ENCODE data around the gene NEK7. TPM values are rescaled to one million over a fixed set of nuclear protein-coding genes. Genes with fewer than 3 reads are reported as not detected.

The NEK7 gene
- polyA plus RNA-seq, 1 donor (not counting 4 experiments of a cell fraction or from before 2014, with no cell fraction given), result 56.8 TPM

GRCh38 chr1:198211696-198212095 is 54.9 kb downstream of the NEK7 start:
- peaks cover 42% of the 10 kb centered on the region for H3K79me2 ChIP-seq (ENCODE audit: control insufficient read depth, insufficient read depth, low read length)
- TF ChIP-seq CTCF (optimal IDR thresholded peaks at IDR 0.05 in 1 of 3, IDR thresholded peaks at IDR 0.05 in 1 of 3, conservative IDR thresholded peaks at IDR 0.05 in 1 of 3; ENCODE audit: extremely low read depth in 1 of 3, insufficient read depth in 2 of 3, low read length in 3 of 3), result no peak
- no peak for TF ChIP-seq EZH2 (IDR thresholded peaks at IDR 0.05; ENCODE audit: low read length)
- peaks cover 1% of the 10 kb centered on the region for H3K9me3 ChIP-seq (ENCODE audit: control insufficient read depth, low read depth, low read length)
- no peak overlapping the region for H3K9ac ChIP-seq (ENCODE audit: control insufficient read depth, extremely low read depth, insufficient read depth, low read length)
- H3K9me1 ChIP-seq (ENCODE audit: control insufficient read depth, extremely low read depth, insufficient read depth, low read length), result no peaks in the 10 kb centered on the region
- DNase-seq (ENCODE audit: low read depth, low spot score), result no peak
- H3K4me1 ChIP-seq (ENCODE audit: control insufficient read depth, extremely low read depth, insufficient read depth, low read length), result peaks cover 9% of the 10 kb centered on the region
- H3K4me3 ChIP-seq (ENCODE audit: control insufficient read depth in 2 of 3, extremely low read depth in 1 of 3, insufficient read depth in 2 of 3, low read depth in 1 of 3, low read length in 3 of 3), result no peak overlapping the region
- H2AFZ ChIP-seq (ENCODE audit: control insufficient read depth, low read length), result no peak overlapping the region
- no peaks in the 10 kb centered on the region for H3K27me3 ChIP-seq (ENCODE audit: control insufficient read depth, extremely low read depth, insufficient read depth, low read length)
- H3K36me3 ChIP-seq (ENCODE audit: control insufficient read depth in 2 of 2, extremely low read depth in 1 of 2, insufficient read depth in 2 of 2, low read length in 2 of 2), result peaks cover 6 to 8% of the 10 kb centered on the region in 2 experiments
- H4K20me1 ChIP-seq (ENCODE audit: control insufficient read depth, extremely low read depth, insufficient read depth, low read length), result no peaks in the 10 kb centered on the region
- H3K4me2 ChIP-seq (ENCODE audit: control insufficient read depth, extremely low read depth, insufficient read depth, low read depth, low read length), result no peak overlapping the region
- FAIRE-seq, result no peak
- no peak overlapping the region for H3K27ac ChIP-seq (ENCODE audit: control insufficient read depth, insufficient read depth, low read length)
- dilution Hi-C loops (cut with MboI; ENCODE audit: extremely low pct_ligation_motif_present, low sequenced_read_pairs), result no loop called here

- Histone ChIP-seq H3K27ac (ENCODE audit: control insufficient read depth, insufficient read depth, low read length) (no peak overlapping the region), H3K9ac (ENCODE audit: control insufficient read depth, extremely low read depth, insufficient read depth, low read length) (no peak overlapping the region), H3K9me1 (ENCODE audit: control insufficient read depth, extremely low read depth, insufficient read depth, low read length) (no peaks in the 10 kb centered on the region), H3K79me2 (ENCODE audit: control insufficient read depth, insufficient read depth, low read length) (peaks cover 41% of the 10 kb centered on the region), H3K27me3 (ENCODE audit: control insufficient read depth, extremely low read depth, insufficient read depth, low read length) (no peaks in the 10 kb centered on the region), H3K9me3 (ENCODE audit: control insufficient read depth, low read depth, low read length) (peaks cover 1% of the 10 kb centered on the region), H2AFZ (ENCODE audit: control insufficient read depth, low read length) (no peak overlapping the region), H3K4me3 (ENCODE audit: control insufficient read depth in 2 of 3, extremely low read depth in 1 of 3, insufficient read depth in 2 of 3, low read depth in 1 of 3, low read length in 3 of 3) (no peak overlapping the region), H3K36me3 (ENCODE audit: control insufficient read depth in 2 of 2, extremely low read depth in 1 of 2, insufficient read depth in 2 of 2, low read length in 2 of 2) (peaks cover 6 to 8% of the 10 kb centered on the region in 2 experiments), H3K4me1 (ENCODE audit: control insufficient read depth, extremely low read depth, insufficient read depth, low read length) (peaks cover 9% of the 10 kb centered on the region), H4K20me1 (ENCODE audit: control insufficient read depth, extremely low read depth, insufficient read depth, low read length) (no peaks in the 10 kb centered on the region), H3K4me2 (ENCODE audit: control insufficient read depth, extremely low read depth, insufficient read depth, low read depth, low read length) (no peak overlapping the region)
- FAIRE-seq, result no peak
- dilution Hi-C loops (cut with MboI; ENCODE audit: extremely low pct_ligation_motif_present, low sequenced_read_pairs), result no loop called here
- TF ChIP-seq EZH2 (IDR thresholded peaks at IDR 0.05; ENCODE audit: low read length), result no peak
- TF ChIP-seq CTCF (optimal IDR thresholded peaks at IDR 0.05 in 1 of 3, IDR thresholded peaks at IDR 0.05 in 1 of 3, conservative IDR thresholded peaks at IDR 0.05 in 1 of 3; ENCODE audit: extremely low read depth in 1 of 3, insufficient read depth in 2 of 3, low read length in 3 of 3), result no peak
- DNase-seq (ENCODE audit: low read depth, low spot score), result no peak
Observed at GRCh38 chr1:198212126-198212525, 55.3 kb downstream of the NEK7 start.

Data from keratinocyte (primary cell).